ENCODE data around the gene ANO6.

- TF ChIP-seq CTCF (IDR thresholded peaks at IDR 0.05) = no peak
- TF ChIP-seq POLR2A (IDR thresholded peaks at IDR 0.05) = no peak
Observed at GRCh38 chr12:45304514-45305178, 88.8 kb downstream of the ANO6 start.
